Measurements from ENCODE around the gene CYYR1. TPM values are rescaled to one million over a fixed set of nuclear protein-coding genes. Genes with fewer than 3 reads are reported as not detected.

The CYYR1 gene
- total RNA-seq = not detected

GRCh38 chr21:26572702-26573381 is at the start of gene CYYR1:
Gene CYYR1 (minus strand): TSS chr21:26573286. CDS start chr21:26572940, 346 bp downstream.
- CTCF ChIA-PET = no interaction called here
- ATAC-seq (no peak), DNase-seq (no peak)
- Mint-ChIP-seq H3K9me3 (ENCODE audit: low read depth) (peaks cover 4% of the 10 kb centered on the region), H3K36me3 (peaks cover 2% of the 10 kb centered on the region), H3K4me3 (no peak within 1 kb of the TSS), H3K27me3 (peaks cover 15% of the 10 kb centered on the region), H3K27ac (no peak within 1 kb of the TSS), H3K4me1 (no peaks in the 10 kb centered on the region)

GRCh38 chr21:26617176-26617575 is 44.1 kb upstream of the CYYR1 start:
- H3K27me3 Mint-ChIP-seq = no peaks in the 10 kb centered on the region
- H3K9me3 Mint-ChIP-seq (ENCODE audit: low read depth) = peaks cover 4% of the 10 kb centered on the region
- H3K36me3 Mint-ChIP-seq = no peaks in the 10 kb centered on the region
- no peaks in the 10 kb centered on the region for H3K4me1 Mint-ChIP-seq
- CTCF ChIA-PET = no interaction called here
- ATAC-seq (no peak), DNase-seq (no peak)
- H3K4me3 Mint-ChIP-seq = no peak overlapping the region
- no peak overlapping the region for H3K27ac Mint-ChIP-seq

- Mint-ChIP-seq H3K36me3 (no peaks in the 10 kb centered on the region), H3K4me1 (no peaks in the 10 kb centered on the region), H3K27me3 (no peaks in the 10 kb centered on the region), H3K4me3 (no peak overlapping the region), H3K9me3 (ENCODE audit: low read depth) (peaks cover 2% of the 10 kb centered on the region), H3K27ac (no peak overlapping the region)
- ATAC-seq (no peak), DNase-seq (no peak)
- CTCF ChIA-PET = no interaction called here
Observed at GRCh38 chr21:26614251-26614650, 41.2 kb upstream of the CYYR1 start.

GRCh38 chr21:26599261-26599660 is 26.2 kb upstream of the CYYR1 start:
- H3K4me1 Mint-ChIP-seq = no peaks in the 10 kb centered on the region
- DNase-seq (no peak), ATAC-seq (no peak)
- no peaks in the 10 kb centered on the region for H3K27me3 Mint-ChIP-seq
- H3K4me3 Mint-ChIP-seq = no peak overlapping the region
- H3K27ac Mint-ChIP-seq = no peak overlapping the region
- no peaks in the 10 kb centered on the region for H3K36me3 Mint-ChIP-seq
- no peaks in the 10 kb centered on the region for H3K9me3 Mint-ChIP-seq (ENCODE audit: low read depth)
- CTCF ChIA-PET = no interaction called here

- DNase-seq = no peak
- Mint-ChIP-seq H3K4me3 (no peak overlapping the region), H3K27me3 (no peaks in the 10 kb centered on the region), H3K9me3 (ENCODE audit: low read depth) (peaks cover 2% of the 10 kb centered on the region), H3K4me1 (no peaks in the 10 kb centered on the region), H3K27ac (no peak overlapping the region), H3K36me3 (no peaks in the 10 kb centered on the region)
- CTCF ChIA-PET = no interaction called here
- ATAC-seq = no peak
Observed at GRCh38 chr21:26597981-26598380, 24.9 kb upstream of the CYYR1 start.

- no peak for DNase-seq
- ATAC-seq = no peak
- Mint-ChIP-seq H3K4me1 (no peaks in the 10 kb centered on the region), H3K9me3 (ENCODE audit: low read depth) (peaks cover 2% of the 10 kb centered on the region), H3K27ac (no peak overlapping the region), H3K27me3 (no peaks in the 10 kb centered on the region), H3K4me3 (no peak overlapping the region), H3K36me3 (no peaks in the 10 kb centered on the region)
- CTCF ChIA-PET = no interaction called here
Observed at GRCh38 chr21:26597031-26597430, 23.9 kb upstream of the CYYR1 start.

GRCh38 chr21:26595971-26596370 is 22.9 kb upstream of the CYYR1 start:
- CTCF ChIA-PET = no interaction called here
- H3K36me3 Mint-ChIP-seq = no peaks in the 10 kb centered on the region
- H3K27me3 Mint-ChIP-seq = no peaks in the 10 kb centered on the region
- H3K4me1 Mint-ChIP-seq = no peaks in the 10 kb centered on the region
- peaks cover 5% of the 10 kb centered on the region for H3K9me3 Mint-ChIP-seq (ENCODE audit: low read depth)
- H3K27ac Mint-ChIP-seq = no peak overlapping the region
- ATAC-seq (no peak), DNase-seq (no peak)
- no peak overlapping the region for H3K4me3 Mint-ChIP-seq

- Mint-ChIP-seq H3K4me3 (no peak overlapping the region), H3K27me3 (no peaks in the 10 kb centered on the region), H3K36me3 (no peaks in the 10 kb centered on the region), H3K9me3 (ENCODE audit: low read depth) (peaks cover 5% of the 10 kb centered on the region), H3K4me1 (no peaks in the 10 kb centered on the region), H3K27ac (no peak overlapping the region)
- CTCF ChIA-PET = no interaction called here
- DNase-seq (no peak), ATAC-seq (no peak)
Observed at GRCh38 chr21:26593800-26594199, 20.7 kb upstream of the CYYR1 start.

- H3K36me3 Mint-ChIP-seq = no peaks in the 10 kb centered on the region
- H3K27ac Mint-ChIP-seq = no peak overlapping the region
- CTCF ChIA-PET = no interaction called here
- no peaks in the 10 kb centered on the region for H3K4me1 Mint-ChIP-seq
- peaks cover 5% of the 10 kb centered on the region for H3K9me3 Mint-ChIP-seq (ENCODE audit: low read depth)
- H3K4me3 Mint-ChIP-seq = no peak overlapping the region
- no peaks in the 10 kb centered on the region for H3K27me3 Mint-ChIP-seq
- DNase-seq (no peak), ATAC-seq (no peak)
Observed at GRCh38 chr21:26591543-26591942, 18.5 kb upstream of the CYYR1 start.

GRCh38 chr21:26588446-26588845 is 15.4 kb upstream of the CYYR1 start:
- ATAC-seq = no peak
- H3K4me1 Mint-ChIP-seq = no peaks in the 10 kb centered on the region
- DNase-seq = no peak
- H3K36me3 Mint-ChIP-seq = no peaks in the 10 kb centered on the region
- H3K27ac Mint-ChIP-seq = no peak overlapping the region
- no peak overlapping the region for H3K4me3 Mint-ChIP-seq
- H3K9me3 Mint-ChIP-seq (ENCODE audit: low read depth) = peaks cover 9% of the 10 kb centered on the region
- CTCF ChIA-PET = no interaction called here
- no peaks in the 10 kb centered on the region for H3K27me3 Mint-ChIP-seq

- no peak for ATAC-seq
- no peak overlapping the region for H3K4me3 Mint-ChIP-seq
- H3K36me3 Mint-ChIP-seq = no peaks in the 10 kb centered on the region
- no peaks in the 10 kb centered on the region for H3K27me3 Mint-ChIP-seq
- H3K27ac Mint-ChIP-seq = no peak overlapping the region
- H3K9me3 Mint-ChIP-seq (ENCODE audit: low read depth) = peaks cover 7% of the 10 kb centered on the region
- no peaks in the 10 kb centered on the region for H3K4me1 Mint-ChIP-seq
- DNase-seq = no peak
- CTCF ChIA-PET = no interaction called here
Observed at GRCh38 chr21:26587736-26588201, 14.7 kb upstream of the CYYR1 start.

- ATAC-seq (no peak), DNase-seq (no peak)
- H3K4me3 Mint-ChIP-seq = no peak overlapping the region
- H3K9me3 Mint-ChIP-seq (ENCODE audit: low read depth) = peaks cover 14% of the 10 kb centered on the region
- no peak overlapping the region for H3K27ac Mint-ChIP-seq
- no peaks in the 10 kb centered on the region for H3K4me1 Mint-ChIP-seq
- H3K36me3 Mint-ChIP-seq = no peaks in the 10 kb centered on the region
- H3K27me3 Mint-ChIP-seq = no peaks in the 10 kb centered on the region
- CTCF ChIA-PET = no interaction called here
Observed at GRCh38 chr21:26583769-26584168, 10.7 kb upstream of the CYYR1 start.

- H3K4me1 Mint-ChIP-seq = no peaks in the 10 kb centered on the region
- no peak for DNase-seq
- no peak overlapping the region for H3K27ac Mint-ChIP-seq
- no peak for ATAC-seq
- no peak overlapping the region for H3K4me3 Mint-ChIP-seq
- no peaks in the 10 kb centered on the region for H3K27me3 Mint-ChIP-seq
- CTCF ChIA-PET = no interaction called here
- H3K36me3 Mint-ChIP-seq = no peaks in the 10 kb centered on the region
- H3K9me3 Mint-ChIP-seq (ENCODE audit: low read depth) = peaks cover 16% of the 10 kb centered on the region
Observed at GRCh38 chr21:26581818-26582217, 8.7 kb upstream of the CYYR1 start.

GRCh38 chr21:26572076-26572701 is 897 bp downstream of the CYYR1 start:
- Mint-ChIP-seq H3K4me1 (no peaks in the 10 kb centered on the region), H3K27ac (no peak overlapping the region), H3K9me3 (ENCODE audit: low read depth) (peaks cover 1% of the 10 kb centered on the region), H3K4me3 (no peak overlapping the region), H3K36me3 (peaks cover 2% of the 10 kb centered on the region), H3K27me3 (peaks cover 15% of the 10 kb centered on the region)
- DNase-seq (no peak), ATAC-seq (no peak)
- CTCF ChIA-PET = no interaction called here
